ENCODE measurements around the gene FBXL4.

Gene FBXL4

DNA sequence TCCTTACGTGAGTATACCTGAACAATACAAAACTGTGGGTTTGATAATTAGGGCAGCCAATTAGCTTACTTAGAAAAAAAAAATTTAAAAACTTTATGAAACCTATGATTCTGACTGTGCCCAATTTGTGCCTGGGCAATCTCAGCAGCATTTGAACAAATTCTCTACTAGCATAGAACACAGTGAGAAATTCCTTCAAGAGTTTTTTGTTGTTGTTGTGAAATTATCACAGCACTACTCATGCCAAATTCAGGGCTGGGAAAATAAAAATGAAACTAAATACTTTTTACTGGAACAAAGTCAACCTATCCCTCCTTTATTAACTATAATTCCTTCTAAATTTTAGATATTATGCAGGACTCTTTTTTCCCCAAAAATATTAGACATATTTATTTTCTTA, 70.5 kb downstream of the FBXL4 start:
- no peak for DNase-seq

DNA sequence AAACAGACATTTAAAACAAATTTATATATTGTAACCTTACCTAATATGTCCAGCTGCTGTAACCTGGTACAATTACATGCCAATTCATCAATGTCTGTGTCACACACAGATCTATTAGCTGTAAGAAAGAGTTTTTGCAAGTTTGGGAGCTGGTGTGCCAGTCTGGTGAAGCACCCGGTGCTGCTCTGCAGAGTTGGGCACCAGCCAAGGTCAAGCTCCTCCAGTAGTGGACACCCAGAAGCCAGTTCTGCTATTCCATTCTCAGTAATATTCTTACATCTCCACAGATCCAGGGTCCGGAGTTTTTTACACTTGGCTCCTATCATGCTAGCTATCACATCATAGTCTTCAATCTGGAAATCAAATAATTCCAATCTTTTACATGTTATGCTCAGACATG, 72.4 kb downstream of the FBXL4 start:
- no peak for DNase-seq

DNA sequence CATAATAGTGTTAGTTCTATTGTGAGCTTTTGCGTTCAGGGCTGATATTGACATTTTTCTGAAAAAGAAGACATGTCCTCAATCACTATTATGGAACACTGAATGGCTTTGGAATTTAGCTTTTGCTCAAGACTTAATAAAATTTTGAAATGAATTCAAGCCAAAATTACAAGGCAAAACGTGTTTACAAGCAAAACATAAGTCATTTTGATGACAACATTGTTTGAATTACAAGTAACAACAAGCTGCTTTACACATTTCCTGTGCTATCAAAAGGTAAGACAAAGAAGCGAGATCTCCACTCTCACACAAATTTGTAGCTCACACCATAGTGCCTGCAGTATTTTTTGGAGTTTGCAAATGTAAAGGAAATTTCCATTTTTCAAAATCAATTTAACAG, 75.9 kb downstream of the FBXL4 start:
- no peak for DNase-seq

DNA sequence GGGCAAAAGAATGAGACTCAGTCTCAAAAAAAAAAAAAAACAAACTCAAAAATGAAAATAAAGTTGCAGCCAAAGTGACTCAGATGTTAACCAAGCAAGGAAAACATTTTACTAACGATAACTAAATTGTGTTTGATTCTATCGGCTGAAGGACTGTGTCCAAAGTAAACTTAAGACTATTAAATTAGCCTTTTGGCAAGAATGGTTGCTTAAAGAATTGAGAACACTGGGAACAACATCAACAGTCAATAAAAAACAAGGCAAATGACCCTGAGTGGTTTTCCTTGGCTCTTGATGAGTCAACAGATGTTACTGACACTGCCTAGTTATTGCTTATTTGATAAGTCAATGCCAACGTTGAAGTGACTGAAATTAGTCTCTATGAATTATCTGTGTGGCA, 76.7 kb downstream of the FBXL4 start:
- no peak for DNase-seq

DNA sequence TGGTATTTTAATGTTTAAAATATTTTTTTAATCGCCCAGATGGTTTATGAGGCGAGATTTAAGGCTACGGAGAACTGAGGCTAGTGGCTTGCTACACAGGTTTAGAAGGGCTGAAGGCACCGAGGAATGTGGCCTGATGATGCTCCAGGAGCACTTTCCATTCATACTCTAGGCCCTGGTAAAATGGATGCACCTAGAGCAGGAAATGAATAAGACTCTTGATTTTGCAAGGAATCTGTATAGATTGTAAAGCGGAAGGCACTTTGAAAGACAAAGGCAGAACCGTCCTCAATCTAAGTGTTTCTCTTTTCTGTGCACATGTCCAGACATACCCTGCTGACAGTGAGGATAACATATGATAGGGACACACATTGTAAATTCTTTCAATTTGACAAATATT, 83.2 kb downstream of the FBXL4 start:
- DNase-seq: no peak

DNA sequence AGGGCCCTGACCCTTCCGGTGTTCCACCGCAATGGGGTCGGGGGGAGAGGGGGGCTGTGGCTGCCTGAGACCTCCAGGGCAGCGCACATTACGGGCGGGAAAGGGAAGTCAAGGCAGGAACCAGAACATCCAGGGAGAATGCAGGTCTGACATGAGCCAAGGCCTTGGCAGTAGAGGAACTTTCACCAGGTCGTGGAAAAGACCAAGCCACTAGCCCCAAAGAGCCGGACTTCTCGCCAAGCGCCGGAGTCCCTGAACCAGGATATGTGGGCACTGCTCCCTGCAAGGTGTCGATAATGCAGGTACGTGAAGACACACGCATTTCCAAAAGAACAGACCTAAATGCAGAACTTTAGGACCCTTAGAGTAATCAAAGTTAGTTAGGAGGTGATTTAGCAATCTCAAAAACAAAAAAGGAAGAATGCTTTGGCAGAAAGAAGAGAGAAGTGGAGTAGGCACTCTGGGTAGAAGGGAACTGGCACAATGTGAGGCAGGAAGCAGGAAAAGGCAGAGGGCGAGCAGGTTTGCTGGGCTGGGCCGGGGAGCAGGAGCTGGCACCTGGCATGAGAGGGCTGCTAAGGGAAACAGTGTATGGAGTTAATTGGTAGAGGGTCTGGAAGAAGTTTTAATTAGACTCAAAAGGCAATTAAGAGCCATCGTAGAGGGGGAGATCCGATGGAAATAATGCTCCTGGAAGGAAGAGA, 99.1 kb downstream of the FBXL4 start:
- DNase-seq: no peak

DNA sequence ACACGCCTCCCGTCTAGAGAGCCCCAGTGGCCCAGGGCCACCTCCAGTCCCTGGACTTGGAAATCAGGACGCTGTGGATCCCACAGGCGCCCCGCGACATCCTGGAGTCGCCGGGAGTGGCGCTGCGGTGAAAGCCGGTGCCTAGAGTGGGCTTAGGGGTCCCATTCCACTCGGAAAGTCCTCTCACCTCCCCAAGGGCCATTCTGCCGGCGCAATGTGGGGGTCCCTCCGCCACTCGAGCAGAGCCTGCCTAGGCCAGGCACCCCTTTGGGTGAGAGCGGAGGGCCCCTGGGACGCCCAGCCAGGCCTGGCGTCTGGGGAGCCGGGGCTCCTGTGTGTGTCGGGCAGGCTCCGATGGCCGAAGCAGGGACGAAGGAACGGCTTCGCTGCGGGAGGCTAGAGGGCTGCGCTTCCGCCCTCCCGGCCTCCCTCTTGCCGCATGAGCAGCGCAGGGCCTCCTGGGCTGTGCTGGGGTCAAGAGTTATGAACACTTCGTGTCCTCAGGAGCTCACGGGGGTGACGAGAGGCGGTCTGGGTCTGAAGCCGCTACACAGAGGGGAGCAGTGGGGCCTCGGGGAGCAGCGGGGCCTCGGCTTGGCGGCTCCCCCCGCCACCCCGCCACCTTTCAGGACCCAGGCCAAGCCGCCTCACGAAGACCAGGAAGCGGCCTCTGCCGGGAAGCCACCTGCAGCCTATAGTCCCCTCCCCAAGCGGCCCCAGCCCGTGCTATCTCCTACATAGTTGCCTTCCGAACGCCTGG, 99.8 kb downstream of the FBXL4 start:
- DNase-seq: peak; percentile 0

DNA sequence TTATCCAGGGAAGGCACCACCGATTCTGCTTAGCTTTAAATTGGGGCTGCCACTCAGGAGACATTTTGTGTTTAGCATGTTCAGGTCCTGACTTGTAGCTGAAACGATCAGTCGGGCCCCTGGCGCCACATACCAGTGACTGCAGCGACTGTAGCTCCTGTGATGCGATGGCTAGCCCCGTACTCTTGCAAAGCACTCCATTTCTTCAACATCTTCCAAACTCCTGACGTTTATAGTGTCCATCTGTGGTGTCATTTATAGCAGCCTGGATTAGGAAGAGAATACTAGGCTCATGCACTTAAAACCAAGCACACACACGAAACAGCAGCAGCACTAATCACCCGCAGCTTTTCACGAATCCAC, 100.3 kb downstream of the FBXL4 start:
- DNase-seq: no peak

DNA sequence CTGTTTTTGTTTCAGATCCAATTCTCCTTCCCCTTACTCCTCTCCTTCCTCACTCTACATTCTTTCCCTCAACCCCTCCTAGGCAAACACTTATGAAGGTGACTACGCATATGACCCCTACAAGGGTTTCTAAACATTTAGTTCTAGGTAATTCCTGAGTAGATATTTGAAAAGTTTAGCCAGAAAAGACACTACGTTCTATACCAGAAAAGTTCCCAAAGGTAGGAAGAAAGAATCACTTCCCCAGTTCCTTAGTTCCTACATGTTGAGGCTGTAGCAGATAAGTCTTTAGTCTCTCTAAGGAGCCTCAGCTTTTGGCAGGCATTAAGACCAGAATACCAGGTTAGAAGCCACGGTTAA, 101.7 kb downstream of the FBXL4 start:
- no peak for DNase-seq

DNA sequence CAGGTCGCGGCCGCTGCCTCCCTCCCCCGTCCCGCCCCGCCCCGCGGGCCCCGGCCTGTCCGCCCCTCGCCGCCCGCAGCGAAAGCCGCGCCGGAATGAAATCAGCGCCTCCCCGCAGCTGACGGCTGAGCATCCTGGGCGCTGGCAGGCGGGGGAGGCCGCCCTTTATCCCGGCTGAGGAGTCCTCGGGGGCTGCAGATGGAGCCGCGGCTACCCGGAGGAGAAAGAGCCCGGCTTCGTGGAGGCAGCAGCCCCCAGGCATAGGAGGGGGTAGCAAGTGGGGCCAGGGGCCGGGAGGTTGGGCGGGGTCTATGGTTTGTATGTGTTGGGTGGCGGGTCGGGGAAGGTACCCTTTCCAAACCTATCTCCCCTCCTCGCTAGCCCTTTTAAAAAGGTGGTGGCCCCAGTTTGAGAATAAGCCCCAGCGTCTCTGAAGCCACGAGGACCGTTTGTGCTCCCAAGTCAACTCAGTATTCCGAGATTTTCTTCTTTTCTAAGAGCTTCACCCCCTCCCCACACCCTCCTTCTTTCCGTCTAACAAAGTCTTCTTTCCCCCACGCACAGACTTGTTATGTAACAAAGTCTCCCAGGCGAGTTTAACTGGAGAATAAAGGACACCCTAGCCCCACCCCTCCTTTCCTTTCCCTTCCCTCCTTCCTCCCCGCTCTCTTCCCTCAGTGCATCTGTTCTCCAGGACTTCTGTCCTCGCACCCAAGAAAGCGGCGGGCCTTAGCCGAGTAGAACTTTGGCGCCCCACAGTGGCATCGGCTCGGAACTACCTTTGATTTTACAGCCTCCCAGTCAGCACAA, 102.3 kb downstream of the FBXL4 start:
- peak; percentile 84 for DNase-seq

DNA sequence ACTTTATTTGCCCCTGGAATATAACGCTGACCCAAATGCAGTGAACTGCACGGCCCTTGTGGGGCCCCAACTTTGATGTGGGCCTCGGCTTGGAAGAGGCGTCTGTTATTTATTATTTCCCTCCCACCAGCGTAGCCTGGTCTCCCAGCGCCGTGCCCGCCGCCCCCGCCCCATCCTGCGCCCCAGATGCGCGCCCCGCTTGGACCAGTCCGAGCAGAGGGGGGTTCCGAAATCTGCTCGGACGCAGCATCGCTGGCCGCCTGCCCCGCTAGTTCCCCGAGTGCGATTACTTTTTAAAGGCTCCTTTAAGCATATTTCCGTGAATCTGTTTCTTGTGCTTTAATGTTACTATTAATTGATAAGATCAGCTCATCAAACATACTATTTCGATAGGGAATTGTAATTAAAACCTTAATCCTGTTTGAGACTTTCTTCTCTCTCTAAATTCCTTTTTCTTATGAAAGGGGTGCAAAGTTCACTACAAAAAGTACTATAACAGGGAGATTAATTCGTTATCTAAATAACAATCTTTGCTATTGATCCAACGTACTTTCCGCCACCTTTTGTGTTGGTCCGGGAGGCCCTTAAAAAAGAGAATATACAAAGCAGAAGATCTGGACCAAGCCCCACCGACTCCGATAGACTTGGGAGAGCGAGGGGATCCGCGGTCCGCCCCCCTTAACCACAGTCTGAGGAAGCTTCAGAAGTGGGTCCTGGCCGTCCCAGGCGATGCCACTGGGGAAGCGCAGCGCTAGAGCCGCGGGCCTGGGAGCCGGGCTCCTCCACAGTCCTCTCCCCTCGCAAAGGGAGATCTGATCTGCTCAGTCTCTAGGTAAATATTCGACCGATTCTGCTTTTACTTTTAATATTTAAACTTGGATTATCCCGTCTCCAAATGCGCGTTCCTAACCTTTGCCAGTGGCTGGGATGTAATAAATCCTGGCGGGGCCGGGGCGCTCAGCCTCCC, 103.2 kb downstream of the FBXL4 start:
- peak; percentile 53 for DNase-seq

DNA sequence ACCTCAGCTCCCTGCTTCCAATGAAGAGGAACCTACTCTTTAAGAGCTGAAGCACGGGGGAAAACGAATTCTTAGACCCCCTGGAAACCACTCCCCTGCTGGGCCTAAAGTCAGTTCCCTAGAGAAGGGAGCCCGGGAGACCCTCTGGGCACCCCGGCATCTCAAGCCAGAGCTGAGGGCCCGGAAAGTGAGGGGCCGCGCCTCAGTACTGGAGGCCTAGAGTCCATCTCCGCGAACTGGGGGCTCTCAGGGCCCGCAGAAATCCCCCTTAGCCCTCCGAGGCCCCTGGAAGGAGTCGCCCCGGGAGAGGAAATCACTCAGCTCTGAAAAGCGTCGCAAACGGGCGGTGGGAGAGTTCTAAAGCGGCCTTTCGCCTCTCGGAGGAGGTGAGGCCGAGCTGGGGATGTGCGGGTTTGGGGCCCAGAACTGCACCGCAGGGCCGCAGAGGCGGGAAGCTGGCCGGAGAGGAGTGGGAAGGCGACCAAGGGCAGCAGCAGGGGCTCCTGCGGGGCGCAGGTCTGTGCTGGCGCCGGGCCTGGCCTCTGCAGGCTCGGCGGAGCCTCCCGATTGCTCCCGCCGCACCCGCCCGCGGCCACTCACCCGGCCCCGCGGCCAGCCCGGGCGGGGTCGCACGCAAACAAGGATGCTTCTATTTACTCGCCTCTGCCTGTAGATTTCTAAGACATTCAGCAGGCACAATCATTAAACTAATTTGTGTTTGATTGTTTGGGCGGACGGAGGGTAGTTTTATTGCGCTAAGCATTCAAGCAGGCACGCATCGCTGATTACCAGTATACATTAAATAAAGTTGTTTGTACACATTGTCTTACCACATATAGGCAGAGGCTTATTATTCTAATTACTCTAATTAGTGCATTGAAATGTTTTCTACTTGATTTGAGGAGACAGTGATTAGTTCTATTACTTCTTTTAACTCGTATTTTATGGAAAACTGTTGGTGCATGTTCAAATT, 104.2 kb downstream of the FBXL4 start:
- DNase-seq: no peak

DNA sequence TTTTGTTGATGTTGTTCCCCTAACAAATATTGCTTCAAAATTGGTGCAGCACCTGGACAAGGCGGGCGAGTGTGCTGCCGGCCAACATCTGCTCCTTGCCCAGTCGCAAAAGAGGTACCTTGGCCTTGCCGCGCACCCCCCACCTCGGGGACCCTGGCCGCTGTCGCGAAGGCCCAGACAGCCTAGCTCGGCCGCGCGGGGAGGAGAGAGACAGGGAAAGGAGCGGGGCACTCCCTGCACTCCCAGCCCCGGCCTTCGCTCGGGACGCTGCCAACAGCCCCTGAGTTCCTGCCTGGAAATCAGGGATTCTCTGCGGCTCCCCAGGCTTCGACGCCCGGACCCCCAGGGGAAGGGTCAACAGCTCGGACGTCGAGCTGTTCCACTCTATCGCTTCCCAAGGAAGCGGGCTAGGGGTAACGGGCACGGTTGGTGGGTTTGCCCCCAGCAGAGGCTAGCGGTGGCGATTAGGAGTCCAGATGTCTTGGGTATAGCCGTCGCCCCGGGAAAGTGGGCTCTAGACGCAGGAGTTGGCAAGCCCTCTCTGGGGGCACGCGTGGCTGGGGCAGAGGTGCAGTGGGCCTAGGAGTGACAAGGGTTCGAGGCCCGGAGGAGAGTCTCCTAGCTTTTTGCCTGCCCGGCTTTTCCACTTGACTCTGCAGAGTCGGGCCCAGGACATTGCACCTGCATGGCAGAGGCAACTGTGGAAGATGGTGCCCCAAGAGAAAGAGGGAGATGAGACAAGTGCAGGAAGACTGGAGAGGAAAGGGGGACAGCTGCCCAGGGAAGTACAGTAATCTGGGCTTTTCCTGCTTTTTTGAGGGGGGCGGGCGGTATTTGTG, 105.2 kb downstream of the FBXL4 start:
- DNase-seq: no peak

DNA sequence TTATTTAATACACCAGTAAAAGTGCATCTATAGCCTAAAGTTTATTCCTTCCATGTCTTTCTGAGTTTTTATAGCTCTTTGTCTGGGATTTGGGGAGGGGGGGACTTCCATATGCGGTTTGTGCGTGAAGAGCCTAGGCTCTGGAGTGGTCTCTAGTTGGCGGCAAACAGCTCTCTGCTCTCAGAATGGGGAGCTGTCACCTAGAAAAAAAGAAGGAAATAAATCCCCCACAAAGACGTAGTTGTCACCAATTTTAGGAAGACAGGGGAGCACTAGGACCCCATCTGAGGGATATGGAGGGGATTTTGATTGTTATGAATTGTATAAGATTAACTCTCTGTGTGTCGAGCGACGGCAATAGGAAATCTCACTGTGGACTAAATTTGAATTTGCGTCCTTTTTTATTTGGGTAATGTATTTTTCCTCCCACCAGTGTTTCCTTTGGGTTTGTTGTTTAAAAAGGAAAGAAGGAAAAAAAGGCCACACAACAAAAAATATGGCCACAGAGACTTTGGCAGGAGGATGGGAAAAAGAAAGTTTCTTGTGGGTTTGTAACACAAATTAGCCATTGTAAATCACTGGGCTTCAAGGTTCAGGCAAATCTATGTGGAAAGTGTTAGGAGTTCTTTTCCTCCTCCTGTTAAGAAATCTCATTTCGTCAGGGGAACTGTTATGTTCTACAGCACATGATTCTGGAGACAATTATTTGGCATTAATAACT, 106.0 kb downstream of the FBXL4 start:
- no peak for DNase-seq

DNA sequence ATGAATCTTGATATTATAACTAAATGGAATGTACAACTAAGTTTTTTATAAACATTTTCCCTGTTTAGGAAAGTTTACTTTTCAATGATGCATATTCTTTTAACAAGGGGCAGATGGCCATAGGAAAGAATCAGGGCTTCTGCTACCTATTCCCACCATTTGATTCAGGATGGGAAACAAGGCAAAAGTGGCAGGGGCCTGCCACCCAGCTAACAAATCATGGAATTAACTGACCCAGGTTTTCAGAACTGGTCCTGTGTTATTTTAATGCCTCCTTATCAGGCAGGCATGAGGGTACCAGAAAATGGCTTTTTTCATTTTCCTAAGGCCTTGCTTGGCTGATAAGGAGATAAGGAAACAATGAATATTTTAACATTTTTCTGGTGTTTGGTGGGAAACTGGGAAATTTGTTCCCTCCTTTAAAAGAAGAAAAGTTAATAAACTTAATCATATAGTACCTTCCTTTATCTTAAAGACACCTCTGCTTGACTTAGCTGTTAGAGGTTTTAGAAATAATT, 106.7 kb downstream of the FBXL4 start:
- DNase-seq: no peak

DNA sequence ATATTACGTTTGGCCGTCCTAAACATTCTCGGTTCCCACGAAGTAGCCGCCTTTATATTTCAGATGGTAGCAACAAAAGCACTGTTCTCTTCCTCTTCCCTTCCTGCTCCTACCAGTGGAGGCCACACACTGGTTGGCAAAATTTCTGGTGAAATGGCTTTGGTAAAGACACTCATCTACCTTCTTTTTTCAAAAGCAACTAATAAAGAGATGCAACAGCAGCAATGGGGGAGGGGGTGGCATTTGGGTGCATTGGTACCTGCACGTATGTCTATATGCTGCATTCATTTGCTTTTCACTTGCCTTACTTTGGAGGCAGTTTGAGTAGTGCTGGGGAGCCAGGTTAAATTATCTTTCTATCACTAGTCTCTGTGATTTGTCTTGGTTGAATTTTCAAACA, 107.4 kb downstream of the FBXL4 start:
- no peak for DNase-seq

DNA sequence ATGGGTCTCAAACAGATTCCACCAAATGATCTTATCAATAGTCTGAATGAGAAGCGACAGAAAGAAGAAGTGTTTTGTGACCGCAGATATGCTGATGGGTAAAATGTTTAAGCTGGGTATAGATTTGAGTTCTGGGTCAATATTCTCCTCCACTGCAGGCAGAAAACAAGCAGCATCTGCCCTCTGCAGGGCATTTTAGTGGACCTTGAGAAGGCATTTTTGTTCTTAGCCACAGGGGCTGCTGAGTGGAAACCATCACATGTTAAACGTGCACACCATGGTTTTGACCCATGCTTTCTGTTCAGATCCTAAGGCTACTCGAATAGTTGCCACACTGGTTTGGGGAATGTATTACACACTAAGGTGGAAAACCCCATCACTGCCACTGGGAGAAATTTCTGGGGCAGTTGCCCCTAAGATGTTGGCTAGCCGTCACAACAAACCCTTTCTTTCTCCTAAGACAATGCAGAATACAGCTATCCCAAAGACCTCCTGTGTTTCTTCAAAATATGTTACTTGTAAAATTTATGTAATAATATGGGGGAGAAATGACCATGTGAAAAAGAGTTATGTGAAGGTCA, 107.9 kb downstream of the FBXL4 start:
- no peak for DNase-seq

DNA sequence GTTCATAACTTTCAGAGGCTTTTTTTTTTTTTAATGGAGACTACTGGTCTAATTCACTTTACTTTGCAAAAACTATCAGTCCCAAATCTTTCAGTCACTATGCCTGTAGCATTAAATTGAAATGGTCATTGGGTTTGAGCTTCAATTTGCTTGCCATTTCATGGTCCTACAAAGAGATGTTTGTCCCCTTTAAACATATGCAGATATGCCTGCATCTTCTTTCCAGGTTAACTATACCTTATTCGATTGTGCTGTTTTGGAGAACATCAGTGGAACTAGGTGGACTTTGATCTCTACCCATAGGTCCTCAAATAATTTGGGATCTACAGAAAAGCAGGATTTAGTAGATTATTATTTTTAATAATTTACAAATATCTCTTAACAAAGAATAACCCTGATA, 108.8 kb downstream of the FBXL4 start:
- DNase-seq: no peak

DNA sequence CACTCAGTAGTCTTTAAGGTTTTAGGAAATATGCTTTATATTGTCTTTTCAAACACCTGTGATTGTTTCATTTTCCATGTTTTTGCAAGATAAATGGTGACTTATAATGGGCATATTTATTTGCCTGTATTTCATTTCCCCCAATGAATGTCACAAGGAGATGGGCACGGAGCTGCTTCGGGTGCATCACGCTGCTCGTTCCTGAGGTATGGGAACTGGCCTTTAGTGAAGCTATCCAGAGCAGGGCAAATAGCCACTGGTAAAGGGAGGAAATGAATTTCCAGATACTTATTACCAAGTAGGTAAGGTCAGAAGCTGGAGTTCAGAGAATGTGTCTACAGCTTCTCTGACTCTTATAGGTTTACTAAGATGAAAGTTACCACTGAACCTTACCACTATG, 109.7 kb downstream of the FBXL4 start:
- DNase-seq: no peak

Data from NCI-H2227 treated with DMSO at 0.1 percent for 48 hours (cell line).